BE2C (cell line): Measurements from ENCODE around the gene AGPAT3.

Source experiments
- DNase-seq: peaks from one replicate; pipeline ENCODE4 v3.0.0-alpha.2; 2020
- H3K27me3 ChIP-seq: fragments of 250-450 bp; sonication (Bioruptor Pico); 2 replicates; pipeline ENCODE4 v1.5.1; 2020; ENCODE audit warnings: mild to moderate bottlenecking
- H3K36me3 ChIP-seq: fragments of 250-450 bp; sonication (Bioruptor Pico); 2 replicates; pipeline ENCODE4 v1.5.1; 2020; ENCODE audit warnings: mild to moderate bottlenecking
- H3K4me1 ChIP-seq: fragments of 250-450 bp; sonication (Bioruptor Pico); 2 replicates; pipeline ENCODE4 v1.5.1; 2020
- H3K4me3 ChIP-seq: 2 replicates; pipeline ENCODE4 v1.5.1; 2011; ENCODE audit warnings: low read depth, low read length
- H3K9me3 ChIP-seq: fragments of 250-450 bp; sonication (Bioruptor Pico); 2 replicates; pipeline ENCODE4 v1.5.1; 2020
- TF ChIP-seq, protein P1 (sequence below): IDR thresholded peaks from 2 replicates; pipeline ENCODE4 v1.5.1; 2012; ENCODE audit warnings: mild to moderate bottlenecking, low read depth, low read length

AGPAT3 gene

DNA sequence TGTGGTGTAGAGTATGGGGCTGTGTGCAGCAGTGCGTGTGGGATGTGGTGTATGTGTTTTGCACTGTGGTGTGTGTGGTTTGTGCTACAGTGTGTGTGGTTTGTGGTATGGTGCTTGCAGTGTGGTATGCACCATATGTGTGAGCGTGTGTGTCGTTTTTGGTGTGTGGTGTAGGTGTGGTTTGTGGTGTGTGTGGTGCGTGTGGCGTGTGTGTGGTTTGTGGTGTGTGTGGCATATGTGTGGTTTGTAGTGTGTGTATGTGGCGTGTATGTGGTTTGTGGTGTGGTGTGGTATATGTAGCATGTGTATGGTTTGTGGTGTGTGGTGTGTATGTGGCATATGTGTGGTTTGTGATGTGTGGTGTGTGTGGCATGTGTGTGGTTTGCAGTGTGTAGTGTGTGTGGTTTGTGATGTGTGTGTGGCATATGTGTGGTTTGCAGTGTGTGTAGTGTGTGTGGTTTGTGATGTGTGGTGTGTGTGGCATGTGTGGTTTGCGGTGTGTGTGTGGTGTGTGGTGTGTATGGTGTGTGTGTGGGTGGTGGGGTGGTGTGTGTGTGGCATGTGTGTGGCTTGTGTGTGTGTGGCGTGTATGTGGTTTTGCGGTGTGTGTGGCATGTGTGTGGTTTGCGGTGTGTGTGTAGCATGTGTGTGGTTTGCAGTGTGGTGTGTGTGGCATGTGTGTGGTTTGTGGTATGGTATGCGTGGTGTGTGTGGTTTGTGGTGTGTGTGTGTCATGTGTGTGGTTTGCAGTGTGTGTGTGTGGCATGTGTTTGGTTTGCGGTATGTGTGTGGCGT is 93.5 kb downstream of the AGPAT3 start:
- Histone ChIP-seq H3K27me3 (no peaks in the 10 kb centered on the region), H3K36me3 (no peaks in the 10 kb centered on the region; the same call in 1 of the 2 replicates), H3K9me3 (no peaks in the 10 kb centered on the region), H3K4me1 (no peaks in the 10 kb centered on the region), H3K4me3 (no peak overlapping the region)
- TF ChIP-seq, protein P1, sequence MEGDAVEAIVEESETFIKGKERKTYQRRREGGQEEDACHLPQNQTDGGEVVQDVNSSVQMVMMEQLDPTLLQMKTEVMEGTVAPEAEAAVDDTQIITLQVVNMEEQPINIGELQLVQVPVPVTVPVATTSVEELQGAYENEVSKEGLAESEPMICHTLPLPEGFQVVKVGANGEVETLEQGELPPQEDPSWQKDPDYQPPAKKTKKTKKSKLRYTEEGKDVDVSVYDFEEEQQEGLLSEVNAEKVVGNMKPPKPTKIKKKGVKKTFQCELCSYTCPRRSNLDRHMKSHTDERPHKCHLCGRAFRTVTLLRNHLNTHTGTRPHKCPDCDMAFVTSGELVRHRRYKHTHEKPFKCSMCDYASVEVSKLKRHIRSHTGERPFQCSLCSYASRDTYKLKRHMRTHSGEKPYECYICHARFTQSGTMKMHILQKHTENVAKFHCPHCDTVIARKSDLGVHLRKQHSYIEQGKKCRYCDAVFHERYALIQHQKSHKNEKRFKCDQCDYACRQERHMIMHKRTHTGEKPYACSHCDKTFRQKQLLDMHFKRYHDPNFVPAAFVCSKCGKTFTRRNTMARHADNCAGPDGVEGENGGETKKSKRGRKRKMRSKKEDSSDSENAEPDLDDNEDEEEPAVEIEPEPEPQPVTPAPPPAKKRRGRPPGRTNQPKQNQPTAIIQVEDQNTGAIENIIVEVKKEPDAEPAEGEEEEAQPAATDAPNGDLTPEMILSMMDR, result no peak
- no peak for DNase-seq

DNA sequence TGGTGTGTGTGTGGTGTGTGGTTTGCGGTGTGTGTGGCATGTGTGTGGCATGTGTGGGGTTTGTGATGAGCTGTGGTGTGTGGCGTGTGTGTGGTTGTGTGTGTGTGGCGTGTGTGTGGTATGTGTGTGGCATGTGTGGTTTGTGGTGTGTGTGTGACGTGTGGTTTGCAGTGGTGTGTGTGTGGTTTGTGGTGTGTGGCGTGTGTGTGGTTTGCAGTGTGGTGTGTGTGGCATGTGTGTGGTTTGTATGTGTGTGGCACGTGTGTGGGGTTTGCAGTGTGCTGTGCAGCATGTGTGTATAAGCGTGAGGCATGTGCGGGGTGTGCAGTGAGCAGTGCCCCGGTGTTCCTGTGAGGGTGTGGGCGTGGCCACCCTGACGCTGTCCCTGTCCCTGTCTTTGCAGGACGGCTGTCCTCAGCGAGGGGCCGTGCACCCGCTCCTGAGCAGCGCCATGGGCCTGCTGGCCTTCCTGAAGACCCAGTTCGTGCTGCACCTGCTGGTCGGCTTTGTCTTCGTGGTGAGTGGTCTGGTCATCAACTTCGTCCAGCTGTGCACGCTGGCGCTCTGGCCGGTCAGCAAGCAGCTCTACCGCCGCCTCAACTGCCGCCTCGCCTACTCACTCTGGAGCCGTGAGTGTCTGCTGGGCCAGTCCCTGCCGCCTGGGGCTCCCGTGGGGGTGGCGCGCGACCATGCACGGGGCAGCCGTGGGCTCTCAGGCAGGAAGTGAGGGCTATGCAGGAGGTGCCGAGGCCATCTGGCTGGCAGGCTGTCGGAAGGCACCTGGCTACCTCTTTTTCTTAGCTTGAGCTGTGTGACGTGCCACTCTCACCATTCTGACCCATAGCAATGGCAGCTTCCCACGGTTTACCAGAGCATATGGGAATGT is 94.5 kb downstream of the AGPAT3 start:
- Histone ChIP-seq H3K27me3 (no peaks in the 10 kb centered on the region), H3K36me3 (no peaks in the 10 kb centered on the region; the same call in 1 of the 2 replicates), H3K4me1 (no peaks in the 10 kb centered on the region), H3K4me3 (no peak overlapping the region), H3K9me3 (no peaks in the 10 kb centered on the region)
- DNase-seq, result no peak
- TF ChIP-seq, protein P1, result no peak

- TF ChIP-seq, protein P1, result no peak
- Histone ChIP-seq H3K4me1 (no peaks in the 10 kb centered on the region), H3K27me3 (no peaks in the 10 kb centered on the region), H3K9me3 (no peaks in the 10 kb centered on the region), H3K36me3 (no peaks in the 10 kb centered on the region; the same call in 1 of the 2 replicates), H3K4me3 (no peak overlapping the region)
- DNase-seq, result no peak
These were observed 96.4 kb downstream of the AGPAT3 start for GRCh38 chr21:43961382-43961909.

DNA sequence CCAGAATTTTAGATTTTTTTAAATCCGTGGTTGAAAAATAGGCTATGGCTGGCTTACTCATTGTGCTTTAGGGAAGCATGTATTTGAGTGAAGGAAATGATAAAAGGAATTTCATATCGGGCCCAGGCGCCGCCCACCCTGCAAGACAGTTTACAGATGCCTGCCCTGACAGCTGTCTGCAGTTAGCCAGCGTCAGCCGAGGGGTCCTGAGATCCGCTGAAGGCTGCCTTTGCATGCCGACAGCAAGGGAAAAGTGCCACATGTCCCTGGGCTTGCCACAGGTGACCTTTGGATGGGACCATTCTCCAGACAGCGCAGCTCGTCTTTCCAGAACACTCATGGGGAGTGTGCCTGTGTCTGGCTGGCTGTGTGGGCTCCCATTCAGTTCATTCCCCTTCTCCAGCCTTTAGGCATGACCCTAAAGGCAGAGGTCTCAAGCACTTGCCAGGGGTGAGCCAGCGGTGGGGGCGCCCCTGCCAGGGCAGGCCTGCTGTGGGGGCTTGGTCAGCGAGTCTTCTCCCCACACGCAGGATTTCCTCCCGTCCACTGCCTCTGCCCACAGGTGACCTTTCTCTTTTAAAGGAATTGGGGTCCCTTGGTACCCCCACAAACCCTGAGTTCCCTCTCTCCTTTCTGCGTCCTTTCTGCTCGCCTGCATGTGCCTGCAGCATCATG is 101.0 kb downstream of the AGPAT3 start:
- peaks cover 14% of the 10 kb centered on the region for H3K36me3 ChIP-seq
- TF ChIP-seq, protein P1, result no peak
- no peaks in the 10 kb centered on the region for H3K9me3 ChIP-seq
- no peak overlapping the region for H3K4me3 ChIP-seq
- H3K27me3 ChIP-seq, result no peaks in the 10 kb centered on the region
- peak; percentile 46 for DNase-seq
- H3K4me1 ChIP-seq, result no peaks in the 10 kb centered on the region

GRCh38 chr21:43966946-43967512 is 102.0 kb downstream of the AGPAT3 start:
- H3K9me3 ChIP-seq, result no peaks in the 10 kb centered on the region
- TF ChIP-seq, protein P1, result no peak
- no peaks in the 10 kb centered on the region for H3K27me3 ChIP-seq
- H3K4me3 ChIP-seq, result no peak overlapping the region
- no peak for DNase-seq
- peaks cover 14% of the 10 kb centered on the region for H3K36me3 ChIP-seq
- no peaks in the 10 kb centered on the region for H3K4me1 ChIP-seq
